GM12891 (cell line): ENCODE data around the gene DYNC1H1.

ENCODE experiments used
- PAX5 ChIP-seq: IDR thresholded peaks from 2 replicates; pipeline ENCODE4 v1.6.1; 2011; ENCODE audit warnings: low read length, moderate library complexity, mild to moderate bottlenecking; ENCODE audit not compliant: insufficient read depth, severe bottlenecking
- POLR2A ChIP-seq: IDR thresholded peaks from 2 replicates; pipeline ENCODE4 v1.6.1; 2011; ENCODE audit warnings: low read depth, low read length, control low read depth
- POLR2AphosphoS5 ChIP-seq: IDR thresholded peaks from 2 replicates; pipeline ENCODE4 v1.6.1; 2011; ENCODE audit warnings: low read depth, low read length, control low read depth
- SPI1 ChIP-seq: IDR thresholded peaks from 2 replicates; pipeline ENCODE4 v1.6.1; 2011; ENCODE audit warnings: low read depth, low read length, control low read depth
- TAF1 ChIP-seq: IDR thresholded peaks from 2 replicates; pipeline ENCODE4 v1.6.1; 2011; ENCODE audit warnings: low read depth, low read length, control low read depth

- TF ChIP-seq SPI1, result no peak
- TF ChIP-seq POLR2A, result no peak
- no peak for TF ChIP-seq POLR2AphosphoS5
- no peak for TF ChIP-seq TAF1
- TF ChIP-seq PAX5, result no peak
Measured at GRCh38 chr14:101958418-101959180, 5.8 kb upstream of the DYNC1H1 start.
